GM13977 (cell line): Measurements from ENCODE around the gene VGF.

Experiments used
- DNase-seq: peaks from one replicate; pipeline ENCODE4 v3.0.0; 2012; ENCODE audit warnings: low spot score
- CTCF ChIP-seq: IDR thresholded peaks from 2 replicates; pipeline ENCODE4 v1.5.1; 2012; ENCODE audit warnings: mild to moderate bottlenecking, control low read depth; ENCODE audit not compliant: insufficient read depth; ENCODE audit errors: extremely low read depth, missing control alignments
- in situ Hi-C: fragments of 300-500 bp; cut with MboI; formaldehyde crosslinking; loops from one replicate; pipeline ENCODE4 v1.12.0; 2022; ENCODE audit warnings: low sequenced_read_pairs, low pct_unique_long_range_greater_than_20kb, mixed read lengths, inconsistent platforms; ENCODE audit not compliant: unreplicated experiment

Gene VGF

GRCh38 chr7:101154693-101155102, 10.7 kb downstream of the VGF start:
- no peak for DNase-seq
- in situ Hi-C loops: no loop called here
- TF ChIP-seq CTCF: no peak

GRCh38 chr7:101153969-101154692, 11.2 kb downstream of the VGF start, which contains the start of gene AP1S1:
TSS of gene AP1S1 (plus strand) at chr7:101154476. CDS start at chr7:101154515, 39 bp downstream.
- in situ Hi-C loops: no loop called here
- peak; percentile 99 for DNase-seq

GRCh38 chr7:101151908-101152651, 13.3 kb downstream of the VGF start:
- in situ Hi-C loops: no loop called here
- no peak for TF ChIP-seq CTCF
- no peak for DNase-seq

More at GRCh38 chr7:101153969-101154692, 11.2 kb downstream of the VGF start, which contains the start of gene AP1S1:
- no peak for TF ChIP-seq CTCF

- TF ChIP-seq CTCF: no peak
- DNase-seq: no peak
- in situ Hi-C loops: no loop called here
Measured at GRCh38 chr7:101140746-101141382, 24.5 kb downstream of the VGF start.

GRCh38 chr7:101140339-101140699, 25.1 kb downstream of the VGF start:
- in situ Hi-C loops: no loop called here
- no peak for DNase-seq
- TF ChIP-seq CTCF: no peak

- peak; percentile 63 for TF ChIP-seq CTCF
- in situ Hi-C loops: no loop called here
- peak; percentile 84 for DNase-seq
Measured at GRCh38 chr7:101138213-101138870, 27.0 kb downstream of the VGF start.
